ENCODE results near the gene ZNF765.
"Not testable (repeated sequence)": the region's sequence is repeated elsewhere in the genome, so short reads cannot be mapped to it uniquely, and the experiment has no call there.

DNA sequence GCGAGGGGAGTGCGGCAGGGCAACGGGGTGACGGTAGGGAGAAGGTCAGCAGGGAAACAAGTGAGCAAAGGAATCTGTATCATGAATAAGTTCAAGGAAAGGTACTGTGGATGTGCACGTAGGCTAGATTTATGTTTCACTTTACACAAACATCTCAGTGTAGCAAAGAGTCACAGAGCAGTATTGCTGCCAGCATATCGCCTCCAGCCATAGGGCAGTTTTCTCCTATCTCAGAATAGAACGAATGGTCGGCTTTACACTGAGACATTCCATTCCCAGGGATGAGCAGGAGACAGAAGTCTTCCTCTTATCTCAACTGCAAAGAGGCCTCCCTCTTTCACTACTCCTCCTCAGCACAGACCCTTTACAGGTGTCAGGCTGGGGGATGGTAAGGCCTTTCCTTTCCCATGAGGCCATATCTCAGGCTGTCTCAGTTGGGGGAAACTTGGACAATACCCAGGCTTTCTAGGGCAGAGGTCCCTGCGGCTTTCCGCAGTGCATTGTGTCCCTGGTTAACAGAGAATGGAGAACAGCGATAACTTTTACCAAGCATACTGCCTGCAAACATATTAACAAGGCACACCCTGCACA lies 65.3 kb downstream of the ZNF765 start:
- TF ChIP-seq POLR2A (IDR thresholded peaks at IDR 0.05) = not testable (repeated sequence)
- TF ChIP-seq, protein P1, sequence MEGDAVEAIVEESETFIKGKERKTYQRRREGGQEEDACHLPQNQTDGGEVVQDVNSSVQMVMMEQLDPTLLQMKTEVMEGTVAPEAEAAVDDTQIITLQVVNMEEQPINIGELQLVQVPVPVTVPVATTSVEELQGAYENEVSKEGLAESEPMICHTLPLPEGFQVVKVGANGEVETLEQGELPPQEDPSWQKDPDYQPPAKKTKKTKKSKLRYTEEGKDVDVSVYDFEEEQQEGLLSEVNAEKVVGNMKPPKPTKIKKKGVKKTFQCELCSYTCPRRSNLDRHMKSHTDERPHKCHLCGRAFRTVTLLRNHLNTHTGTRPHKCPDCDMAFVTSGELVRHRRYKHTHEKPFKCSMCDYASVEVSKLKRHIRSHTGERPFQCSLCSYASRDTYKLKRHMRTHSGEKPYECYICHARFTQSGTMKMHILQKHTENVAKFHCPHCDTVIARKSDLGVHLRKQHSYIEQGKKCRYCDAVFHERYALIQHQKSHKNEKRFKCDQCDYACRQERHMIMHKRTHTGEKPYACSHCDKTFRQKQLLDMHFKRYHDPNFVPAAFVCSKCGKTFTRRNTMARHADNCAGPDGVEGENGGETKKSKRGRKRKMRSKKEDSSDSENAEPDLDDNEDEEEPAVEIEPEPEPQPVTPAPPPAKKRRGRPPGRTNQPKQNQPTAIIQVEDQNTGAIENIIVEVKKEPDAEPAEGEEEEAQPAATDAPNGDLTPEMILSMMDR (IDR thresholded peaks at IDR 0.05) = not testable (repeated sequence)
